ENCODE data around the gene RFX1. TPM values are rescaled to one million over a fixed set of nuclear protein-coding genes. Genes with fewer than 3 reads are reported as not detected.

The RFX1 gene
- total and polyA plus RNA-seq, 2 experiments from 2014 or later: 1.7 to 2.5 TPM

DNA sequence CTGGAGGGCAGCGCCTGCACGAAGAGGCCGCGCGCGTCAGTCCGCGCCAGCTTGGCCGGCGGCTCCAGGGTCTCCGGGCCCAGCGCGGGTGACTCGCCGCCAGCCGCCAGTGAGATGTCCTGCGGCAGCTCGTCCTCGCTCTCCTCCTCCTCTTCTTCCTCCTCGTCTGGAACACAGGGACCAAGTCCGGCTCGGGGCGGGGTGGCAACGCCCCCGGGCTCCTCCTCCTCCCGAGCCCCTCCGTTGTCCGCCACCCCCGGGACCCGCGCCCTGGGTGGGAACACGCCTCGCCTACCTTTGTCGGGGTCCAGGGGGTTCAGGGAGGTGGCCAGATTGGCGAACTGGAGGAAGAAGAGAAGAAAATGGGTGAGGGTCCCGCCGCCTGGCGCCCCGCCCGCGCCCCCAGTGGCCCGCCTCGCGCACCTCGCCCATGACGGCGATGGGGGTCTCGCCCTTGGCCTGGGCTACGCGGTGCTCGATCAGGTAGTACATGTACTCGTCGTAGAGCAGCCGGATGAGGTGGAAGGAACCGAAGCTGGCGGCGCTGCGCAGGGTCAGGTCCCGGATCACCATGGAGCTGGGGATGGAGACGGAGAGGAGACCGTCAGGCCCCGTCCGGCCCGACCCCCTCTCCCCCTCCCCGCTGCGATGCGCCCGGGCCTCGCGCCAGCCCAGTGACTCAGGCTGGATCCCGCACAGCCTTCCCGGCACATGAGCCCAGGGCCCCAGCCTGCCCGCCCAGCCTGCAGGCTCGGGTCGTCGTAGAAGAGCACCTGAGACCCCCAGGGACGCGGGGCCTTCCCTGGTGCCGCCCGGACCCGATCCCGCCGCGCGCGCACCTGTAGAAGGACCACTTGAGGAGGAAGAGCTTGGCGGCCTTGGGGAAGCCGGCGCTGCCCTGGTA is 43.2 kb downstream of the RFX1 start:
- no peak for DNase-seq
- WGBS, 2 experiments (ENCODE audit: low coverage in 1 of 2, low lambda C conversion rate in 2 of 2, missing lambda C conversion rate in 2 of 2): 79 to 80% methylated on average over 49 to 86 of the region's 89 CpGs
- H4K20me1 ChIP-seq (ENCODE audit: insufficient read depth): no peaks in the 10 kb centered on the region
- H3K4me3 ChIP-seq: no peak overlapping the region
- no peaks in the 10 kb centered on the region for H3K79me2 ChIP-seq (ENCODE audit: insufficient read depth)
- H2AFZ ChIP-seq: no peak overlapping the region
- in situ Hi-C loops (cut with MboI): no loop called here
- TF ChIP-seq EZH2 (IDR thresholded peaks at IDR 0.05; ENCODE audit: insufficient read depth, poor library complexity, severe bottlenecking) (no peak), EZH2phosphoT487 (IDR thresholded peaks at IDR 0.05; ENCODE audit: insufficient read depth, low read depth) (no peak)
- H3K4me1 ChIP-seq (ENCODE audit: insufficient read depth): no peaks in the 10 kb centered on the region
- H3K27me3 ChIP-seq (replicated peaks; ENCODE audit: insufficient read depth): no peaks in the 10 kb centered on the region
- H3K9me3 ChIP-seq (ENCODE audit: low read depth): no peaks in the 10 kb centered on the region
- no peak overlapping the region for H3K27ac ChIP-seq
- no peaks in the 10 kb centered on the region for H3K36me3 ChIP-seq (ENCODE audit: low read depth)
- H3F3A ChIP-seq (ENCODE audit: insufficient read depth): peaks cover 9% of the 10 kb centered on the region; the same call in 1 of the 2 replicates
- H3K4me2 ChIP-seq (ENCODE audit: unreplicated experiment): no peak overlapping the region
- H3K9me2 ChIP-seq (ENCODE audit: insufficient read depth): no peaks in the 10 kb centered on the region
- H3K9ac ChIP-seq: no peak overlapping the region

DNA sequence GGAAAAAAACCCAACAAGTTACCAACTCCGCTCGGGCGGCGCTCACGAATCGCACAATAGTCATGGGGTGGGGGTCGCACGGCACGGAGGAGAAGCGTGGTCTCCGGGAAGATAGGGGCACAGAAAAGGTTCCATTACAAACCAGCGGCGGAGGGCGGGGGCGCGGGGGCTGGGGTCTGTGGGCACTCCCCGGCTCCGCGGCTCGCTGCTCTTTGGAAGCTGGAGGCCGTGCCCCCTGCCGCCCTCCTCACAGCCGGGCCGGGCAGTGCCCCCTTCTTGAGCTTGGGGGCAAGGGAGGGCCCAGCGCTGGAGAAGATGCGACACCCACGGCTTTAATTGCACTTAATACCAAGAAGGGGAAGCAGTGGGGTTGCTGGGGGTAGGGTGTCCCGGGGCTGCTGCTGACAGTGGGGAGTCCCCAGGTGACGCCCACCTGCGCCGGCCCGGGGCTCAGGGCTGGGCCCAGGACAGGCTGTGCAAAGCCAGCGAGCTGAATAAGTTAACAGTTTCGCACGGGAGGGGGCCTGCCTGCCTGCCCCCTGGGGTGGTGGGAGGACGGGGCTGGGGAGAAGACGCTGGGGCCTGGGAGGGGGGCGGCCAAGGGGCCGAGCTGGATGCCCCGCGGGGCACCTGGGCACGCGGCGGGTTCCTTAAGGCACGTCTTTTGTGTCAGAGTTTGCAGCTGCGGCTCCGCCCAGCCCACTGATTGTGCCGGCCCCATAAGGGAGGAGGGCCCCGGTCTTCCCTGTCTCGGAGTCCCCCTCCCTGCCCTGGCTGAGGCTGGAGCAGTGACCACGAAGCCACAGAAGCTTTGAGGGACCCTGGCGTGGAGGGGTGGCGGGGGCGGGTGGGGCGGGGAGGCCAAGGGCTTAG is 44.1 kb downstream of the RFX1 start:
- 87% methylated on average over 21 to 55 of the region's 55 CpGs for WGBS, 2 experiments (ENCODE audit: low coverage in 1 of 2, low lambda C conversion rate in 2 of 2, missing lambda C conversion rate in 2 of 2)
- no peak for TF ChIP-seq EZH2 (IDR thresholded peaks at IDR 0.05; ENCODE audit: insufficient read depth, poor library complexity, severe bottlenecking)
- no peak for TF ChIP-seq EZH2phosphoT487 (IDR thresholded peaks at IDR 0.05; ENCODE audit: insufficient read depth, low read depth)

DNA sequence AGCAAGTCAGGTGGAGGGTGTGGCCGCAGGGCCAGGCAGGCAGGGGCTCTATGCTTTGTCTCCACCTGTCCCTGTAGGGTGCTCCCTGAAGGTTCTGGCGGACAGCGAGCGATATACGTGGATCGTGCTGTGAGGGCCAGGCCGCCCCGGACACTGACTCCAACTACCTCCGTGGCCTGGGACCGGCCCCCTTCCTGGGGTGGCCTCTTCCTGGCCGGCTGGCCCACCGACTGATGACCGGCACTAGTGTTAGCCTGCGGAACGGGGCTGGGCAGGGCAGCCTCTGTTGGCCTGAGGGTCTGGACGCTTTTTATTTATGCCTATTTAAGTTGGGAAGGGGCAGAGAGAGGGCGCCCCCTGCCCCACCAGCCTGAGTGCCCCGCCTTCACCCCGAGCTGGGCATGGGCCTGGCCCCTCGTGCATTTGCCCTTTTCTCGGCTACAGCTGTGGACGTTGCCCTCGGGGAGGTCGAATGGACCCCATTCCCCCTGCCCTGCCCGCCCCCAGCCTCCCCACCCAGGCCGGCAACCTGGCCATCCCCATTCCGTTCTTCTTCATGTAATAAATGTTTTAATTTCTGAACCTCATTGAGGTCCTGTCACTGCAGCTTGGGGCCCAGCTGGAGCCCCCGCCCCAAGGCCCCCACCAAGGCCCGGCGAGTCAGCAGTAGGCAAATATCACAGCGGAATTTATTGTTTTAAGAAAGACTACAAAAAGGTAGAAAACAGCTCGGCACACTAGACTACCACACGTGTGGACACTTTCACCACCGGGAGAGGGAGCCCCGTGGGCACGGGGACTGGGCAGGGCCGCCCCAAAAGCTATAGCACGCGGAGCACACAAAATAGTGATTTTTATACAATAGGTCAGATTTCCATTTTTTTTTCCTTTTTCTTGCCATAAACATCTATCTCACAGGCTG is 45.0 kb downstream of the RFX1 start:
- in situ Hi-C loops (cut with MboI): no loop called here
- no peaks in the 10 kb centered on the region for H4K20me1 ChIP-seq (ENCODE audit: insufficient read depth)
- no peaks in the 10 kb centered on the region for H3K79me2 ChIP-seq (ENCODE audit: insufficient read depth)
- no peaks in the 10 kb centered on the region for H3K27me3 ChIP-seq (replicated peaks; ENCODE audit: insufficient read depth)
- no peaks in the 10 kb centered on the region for H3K9me3 ChIP-seq (ENCODE audit: low read depth)
- H3K4me2 ChIP-seq (ENCODE audit: unreplicated experiment): no peak overlapping the region
- 88 to 90% methylated on average over 34 to 39 of the region's 39 CpGs for WGBS, 2 experiments (ENCODE audit: low coverage in 1 of 2, low lambda C conversion rate in 2 of 2, missing lambda C conversion rate in 2 of 2)
- H3K4me3 ChIP-seq: no peak overlapping the region
- H2AFZ ChIP-seq: no peak overlapping the region
- peaks cover 9% of the 10 kb centered on the region; the same call in 1 of the 2 replicates for H3F3A ChIP-seq (ENCODE audit: insufficient read depth)
- no peak for DNase-seq
- H3K9ac ChIP-seq: no peak overlapping the region
- no peaks in the 10 kb centered on the region for H3K9me2 ChIP-seq (ENCODE audit: insufficient read depth)
- H3K36me3 ChIP-seq (ENCODE audit: low read depth): peaks cover 4% of the 10 kb centered on the region; the same call in 1 of the 2 replicates
- TF ChIP-seq EZH2phosphoT487 (IDR thresholded peaks at IDR 0.05; ENCODE audit: insufficient read depth, low read depth): no peak
- TF ChIP-seq EZH2 (IDR thresholded peaks at IDR 0.05; ENCODE audit: insufficient read depth, poor library complexity, severe bottlenecking): no peak
- no peak overlapping the region for H3K27ac ChIP-seq
- no peaks in the 10 kb centered on the region for H3K4me1 ChIP-seq (ENCODE audit: insufficient read depth)

More for the DNA sequence above, 44.1 kb downstream of the RFX1 start:
- Histone ChIP-seq H3K79me2 (ENCODE audit: insufficient read depth) (no peaks in the 10 kb centered on the region), H3K4me1 (ENCODE audit: insufficient read depth) (no peaks in the 10 kb centered on the region), H3K27me3 (replicated peaks; ENCODE audit: insufficient read depth) (no peaks in the 10 kb centered on the region), H3K9me2 (ENCODE audit: insufficient read depth) (no peaks in the 10 kb centered on the region), H3K4me3 (no peak overlapping the region), H3K4me2 (ENCODE audit: unreplicated experiment) (no peak overlapping the region), H3K27ac (no peak overlapping the region), H4K20me1 (ENCODE audit: insufficient read depth) (no peaks in the 10 kb centered on the region), H3K9me3 (ENCODE audit: low read depth) (no peaks in the 10 kb centered on the region), H3K36me3 (ENCODE audit: low read depth) (no peaks in the 10 kb centered on the region), H2AFZ (no peak overlapping the region), H3F3A (ENCODE audit: insufficient read depth) (peaks cover 9% of the 10 kb centered on the region; the same call in 1 of the 2 replicates), H3K9ac (no peak overlapping the region)
- in situ Hi-C loops (cut with MboI): no loop called here
- DNase-seq: no peak

Data from GM23248 (cell line).